HEK293T (cell line): ENCODE measurements around the gene ACSF3.
"Not testable (repeated sequence)": the region's sequence is repeated elsewhere in the genome, so short reads cannot be mapped to it uniquely, and the experiment has no call there.

ENCODE experiments used
- CTCF ChIA-PET: fragments of 350-600 bp; formaldehyde crosslinking; extraction: SDS; loops from one replicate; lab custom pipeline; 2021; ENCODE audit warnings: antibody characterized with exemption, inconsistent platforms; lab: Yijun Ruan, JAX
- POLR2A ChIA-PET: fragments of 350-600 bp; formaldehyde crosslinking; extraction: SDS; loops from one replicate; lab custom pipeline; 2020; ENCODE audit warnings: antibody characterized with exemption, inconsistent platforms; lab: Yijun Ruan, JAX
- DNase-seq: peaks from one replicate; pipeline ENCODE4 v3.0.0; 2012; ENCODE audit warnings: mixed read lengths; ENCODE audit errors: extremely low spot score
- ARNT ChIP-seq: fragments of 450-650 bp; IDR thresholded peaks from 2 replicates; pipeline ENCODE4 v1.6.1; 2017; ENCODE audit warnings: mild to moderate bottlenecking
- BHLHE40 ChIP-seq: fragments of 450-650 bp; IDR thresholded peaks from 2 replicates; pipeline ENCODE4 v1.6.1; 2016; ENCODE audit warnings: mild to moderate bottlenecking, moderate library complexity, borderline replicate concordance
- CTBP1 ChIP-seq: fragments of 450-650 bp; IDR thresholded peaks from 2 replicates; pipeline ENCODE4 v1.6.1; 2016; ENCODE audit warnings: borderline replicate concordance
- ELF4 ChIP-seq: fragments of 450-650 bp; IDR thresholded peaks from 2 replicates; pipeline ENCODE4 v1.6.1; 2017; ENCODE audit warnings: antibody characterized with exemption
- FOXA1 ChIP-seq: fragments of 450-650 bp; IDR thresholded peaks from 2 replicates; pipeline ENCODE4 v1.6.1; 2016; ENCODE audit warnings: mild to moderate bottlenecking
- FOXK2 ChIP-seq: fragments of 450-650 bp; IDR thresholded peaks from 2 replicates; pipeline ENCODE4 v1.6.1; 2016; ENCODE audit warnings: mild to moderate bottlenecking
- FOXM1 ChIP-seq: fragments of 450-650 bp; IDR thresholded peaks from 2 replicates; pipeline ENCODE4 v1.6.1; 2017; ENCODE audit warnings: mild to moderate bottlenecking, borderline replicate concordance
- HDGF ChIP-seq: fragments of 450-650 bp; IDR thresholded peaks from 2 replicates; pipeline ENCODE4 v1.6.1; 2017; ENCODE audit warnings: antibody characterized with exemption, borderline replicate concordance
- L3MBTL2 ChIP-seq: fragments of 450-650 bp; conservative IDR thresholded peaks from 2 replicates; pipeline ENCODE4 v1.6.1; 2016; ENCODE audit warnings: mild to moderate bottlenecking
- LEF1 ChIP-seq: fragments of 450-650 bp; IDR thresholded peaks from 2 replicates; pipeline ENCODE4 v1.6.1; 2017; ENCODE audit warnings: mild to moderate bottlenecking, borderline replicate concordance
- NFRKB ChIP-seq: fragments of 450-650 bp; IDR thresholded peaks from 2 replicates; pipeline ENCODE4 v1.6.1; 2016; ENCODE audit warnings: mild to moderate bottlenecking, moderate library complexity
- SP1 ChIP-seq: fragments of 450-650 bp; IDR thresholded peaks from 2 replicates; pipeline ENCODE4 v1.6.1; 2017
- SUZ12 ChIP-seq: fragments of 450-650 bp; IDR thresholded peaks from 2 replicates; pipeline ENCODE4 v1.6.1; 2016; ENCODE audit warnings: mild to moderate bottlenecking
- TARDBP ChIP-seq: fragments of 450-650 bp; IDR thresholded peaks from 2 replicates; pipeline ENCODE4 v1.6.1; 2016
- ZNF384 ChIP-seq: fragments of 450-650 bp; IDR thresholded peaks from 2 replicates; pipeline ENCODE4 v1.6.1; 2016
- TF ChIP-seq, protein P1 (sequence below): fragments of 450-650 bp; IDR thresholded peaks from 2 replicates; pipeline ENCODE4 v1.6.1; 2016

The ACSF3 gene

DNA sequence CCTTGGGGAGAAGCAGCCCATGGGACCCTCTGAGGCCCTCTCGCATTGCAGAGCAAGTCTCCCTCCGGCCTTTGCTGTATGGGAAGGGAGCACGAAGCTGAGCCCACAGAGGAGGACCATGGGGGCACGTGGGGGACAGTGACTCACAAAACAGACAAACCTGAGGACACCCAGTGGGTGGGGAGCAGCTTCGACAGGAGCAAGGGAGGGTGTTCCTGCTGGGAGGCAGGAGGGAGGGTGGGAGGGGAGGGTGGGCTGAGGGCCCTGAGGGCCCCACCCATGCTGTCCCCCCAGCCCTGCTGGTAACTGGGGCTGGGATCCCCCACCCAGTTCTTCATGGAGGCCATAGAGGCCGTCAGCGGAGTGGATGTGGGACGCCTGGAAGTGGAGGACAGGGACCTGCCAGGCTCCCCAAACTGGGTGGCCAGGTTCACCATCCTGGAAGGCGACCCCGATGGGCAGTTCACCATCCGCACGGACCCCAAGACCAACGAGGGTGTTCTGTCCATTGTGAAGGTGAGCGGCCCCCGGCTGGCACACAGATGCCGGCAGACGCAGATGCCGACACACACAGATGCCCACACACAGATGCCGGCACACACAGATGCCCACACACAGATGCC is 94.2 kb downstream of the ACSF3 start:
- ChIA-PET CTCF (no interaction called here), POLR2A (no interaction called here)
- DNase-seq, result no peak
- TF ChIP-seq LEF1 (no peak), SUZ12 (no peak), ELF4 (no peak), BHLHE40 (no peak), NFRKB (no peak), CTBP1 (no peak), TARDBP (no peak), ZNF384 (no peak), FOXM1 (no peak)

DNA sequence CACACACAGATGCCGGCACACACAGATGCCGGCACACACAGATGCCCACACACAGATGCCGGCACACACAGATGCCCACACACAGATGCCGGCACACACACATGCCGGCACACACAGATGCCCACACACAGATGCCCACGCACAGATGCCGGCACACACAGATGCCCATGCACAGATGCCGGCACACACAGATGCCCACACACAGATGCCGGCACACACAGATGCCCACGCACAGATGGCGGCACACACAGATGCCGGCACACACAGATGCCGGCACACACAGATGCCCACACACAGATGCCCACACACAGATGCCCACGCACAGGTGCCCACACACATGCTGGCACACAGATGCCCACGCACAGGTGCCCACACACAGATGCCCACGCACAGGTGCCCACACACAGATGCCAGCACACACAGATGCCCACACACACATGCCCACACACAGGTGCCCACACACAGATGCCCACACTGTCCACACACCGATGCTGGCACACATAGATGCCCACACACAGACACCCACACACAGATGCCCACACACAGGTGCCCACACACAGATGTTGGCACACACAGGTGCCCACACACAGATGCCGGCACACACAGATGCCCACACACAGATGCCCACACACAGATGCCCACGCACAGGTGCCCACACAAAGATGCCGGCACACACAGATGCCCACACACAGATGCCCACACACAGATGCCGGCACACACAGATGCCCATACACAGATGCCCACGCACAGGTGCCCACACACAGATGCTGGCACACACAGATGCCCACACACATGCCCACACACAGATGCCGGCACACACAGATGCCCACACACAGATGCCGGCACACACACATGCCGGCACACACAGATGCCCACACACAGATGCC is 95.1 kb downstream of the ACSF3 start:
- POLR2A ChIA-PET, DNase-seq, CTCF ChIA-PET: not testable (repeated sequence)

DNA sequence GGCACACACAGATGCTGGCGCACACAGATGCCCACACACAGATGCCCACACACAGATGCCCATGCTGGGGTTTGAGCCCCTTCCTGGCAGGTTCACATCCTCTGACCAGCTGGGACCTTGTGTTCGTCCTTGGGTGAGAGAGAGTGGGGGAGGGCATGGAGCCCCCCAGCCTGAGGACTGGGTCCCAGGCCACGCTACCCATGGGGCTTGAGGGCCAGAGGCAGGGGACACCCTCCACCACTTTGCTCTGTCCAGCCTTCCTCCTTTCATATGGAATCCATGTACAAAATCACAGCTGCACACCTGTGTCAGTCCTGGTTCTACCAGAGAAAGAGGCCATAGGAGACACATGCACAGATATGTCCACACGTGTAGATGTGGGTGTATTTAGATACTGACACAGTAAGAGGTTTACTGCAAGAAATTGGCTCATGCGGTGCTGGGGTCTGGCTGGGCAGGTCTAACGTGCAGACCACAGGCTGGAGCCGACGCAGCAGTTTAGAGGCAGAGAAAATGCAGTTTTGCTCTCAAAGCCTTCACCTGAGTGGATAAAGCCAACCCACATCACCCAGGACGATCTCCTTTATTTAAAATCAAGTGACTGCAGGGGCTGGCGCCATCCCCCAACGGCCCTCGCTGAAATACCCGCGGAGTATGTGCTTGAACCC is 95.8 kb downstream of the ACSF3 start:
- no peak for DNase-seq
- POLR2A ChIA-PET, result no interaction called here
- CTCF ChIA-PET, result no interaction called here
- TF ChIP-seq TARDBP (no peak), SP1 (no peak), CTBP1 (no peak), ELF4 (no peak), FOXM1 (no peak), SUZ12 (no peak), BHLHE40 (no peak), ZNF384 (no peak), ARNT (no peak), FOXK2 (no peak), L3MBTL2 (no peak), HDGF (no peak), NFRKB (no peak), LEF1 (no peak), FOXA1 (no peak)
- TF ChIP-seq, protein P1, sequence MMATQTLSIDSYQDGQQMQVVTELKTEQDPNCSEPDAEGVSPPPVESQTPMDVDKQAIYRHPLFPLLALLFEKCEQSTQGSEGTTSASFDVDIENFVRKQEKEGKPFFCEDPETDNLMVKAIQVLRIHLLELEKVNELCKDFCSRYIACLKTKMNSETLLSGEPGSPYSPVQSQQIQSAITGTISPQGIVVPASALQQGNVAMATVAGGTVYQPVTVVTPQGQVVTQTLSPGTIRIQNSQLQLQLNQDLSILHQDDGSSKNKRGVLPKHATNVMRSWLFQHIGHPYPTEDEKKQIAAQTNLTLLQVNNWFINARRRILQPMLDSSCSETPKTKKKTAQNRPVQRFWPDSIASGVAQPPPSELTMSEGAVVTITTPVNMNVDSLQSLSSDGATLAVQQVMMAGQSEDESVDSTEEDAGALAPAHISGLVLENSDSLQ, result no peak

DNA sequence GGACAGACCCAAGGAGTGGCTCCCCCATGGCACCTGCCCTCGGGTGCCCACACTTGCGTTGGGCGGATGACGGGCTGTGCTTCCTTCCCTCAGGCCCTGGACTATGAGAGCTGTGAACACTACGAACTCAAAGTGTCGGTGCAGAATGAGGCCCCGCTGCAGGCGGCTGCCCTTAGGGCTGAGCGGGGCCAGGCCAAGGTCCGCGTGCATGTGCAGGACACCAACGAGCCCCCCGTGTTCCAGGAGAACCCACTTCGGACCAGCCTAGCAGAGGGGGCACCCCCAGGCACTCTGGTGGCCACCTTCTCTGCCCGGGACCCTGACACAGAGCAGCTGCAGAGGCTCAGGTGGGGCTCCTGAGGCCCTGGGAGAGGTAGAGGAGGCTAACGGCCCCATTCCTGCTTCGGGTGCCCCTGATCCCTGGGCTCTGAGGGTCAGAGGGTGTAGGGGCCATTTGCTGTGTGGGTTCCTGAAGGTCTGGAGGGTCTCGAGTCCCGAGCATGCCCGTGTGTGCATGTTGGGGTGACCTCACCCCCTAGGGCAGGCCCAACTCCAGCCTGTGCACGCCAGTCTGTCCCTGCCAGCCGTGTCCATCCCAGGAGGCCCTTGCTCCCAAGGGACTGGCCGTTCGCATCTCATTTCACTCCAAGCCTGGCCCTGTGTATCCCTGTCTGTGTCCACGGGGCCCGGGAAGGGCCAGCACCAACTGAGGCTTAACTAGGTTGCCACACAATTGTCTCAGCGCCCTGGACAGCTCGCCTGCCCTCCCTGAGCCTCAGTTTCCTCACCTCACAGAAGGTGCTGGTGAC is 96.7 kb downstream of the ACSF3 start:
- no peak for TF ChIP-seq FOXK2
- no peak for TF ChIP-seq ARNT
- no peak for TF ChIP-seq BHLHE40
- TF ChIP-seq ELF4, result no peak
- no peak for TF ChIP-seq SP1
- no peak for TF ChIP-seq L3MBTL2
- no peak for TF ChIP-seq SUZ12
- TF ChIP-seq FOXM1, result no peak
- TF ChIP-seq NFRKB, result no peak
- TF ChIP-seq, protein P1, result no peak
- no peak for TF ChIP-seq LEF1
- no peak for TF ChIP-seq ZNF384
- no peak for TF ChIP-seq HDGF
- TF ChIP-seq TARDBP, result no peak
- DNase-seq, result no peak
- ChIA-PET CTCF (no interaction called here), POLR2A (no interaction called here)

DNA sequence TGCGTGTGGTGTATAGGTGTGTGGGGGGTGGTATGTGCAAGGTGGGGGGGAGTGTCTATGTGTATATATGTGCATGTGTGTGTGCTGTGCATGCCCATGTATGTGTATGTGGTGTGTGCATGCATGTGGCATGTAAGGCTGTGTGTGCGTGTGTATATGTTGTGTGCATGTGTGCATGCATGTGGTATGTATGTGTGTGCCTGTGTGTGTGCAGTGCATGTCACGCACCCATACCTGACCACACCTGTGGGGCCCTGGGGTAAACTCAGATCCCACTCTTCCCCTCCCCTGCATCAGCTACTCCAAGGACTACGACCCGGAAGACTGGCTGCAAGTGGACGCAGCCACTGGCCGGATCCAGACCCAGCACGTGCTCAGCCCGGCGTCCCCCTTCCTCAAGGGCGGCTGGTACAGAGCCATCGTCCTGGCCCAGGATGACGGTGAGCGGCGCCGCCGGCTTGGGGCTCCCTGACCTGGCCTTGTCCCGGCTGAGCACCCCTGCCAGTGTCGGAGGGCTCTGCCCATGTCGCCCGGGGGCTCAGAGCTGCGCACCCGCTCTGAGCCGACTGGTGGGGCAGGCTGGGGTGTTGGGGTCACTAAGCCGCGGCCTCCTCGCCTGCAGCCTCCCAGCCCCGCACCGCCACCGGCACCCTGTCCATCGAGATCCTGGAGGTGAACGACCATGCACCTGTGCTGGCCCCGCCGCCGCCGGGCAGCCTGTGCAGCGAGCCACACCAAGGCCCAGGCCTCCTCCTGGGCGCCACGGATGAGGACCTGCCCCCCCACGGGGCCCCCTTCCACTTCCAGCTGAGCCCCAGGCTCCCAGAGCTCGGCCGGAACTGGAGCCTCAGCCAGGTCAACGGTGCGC is 97.6 kb downstream of the ACSF3 start:
- ChIA-PET CTCF (no interaction called here), POLR2A (no interaction called here)
- no peak for DNase-seq
- no peak for TF ChIP-seq HDGF
- TF ChIP-seq L3MBTL2, result no peak
- TF ChIP-seq BHLHE40, result no peak
- TF ChIP-seq NFRKB, result no peak
- no peak for TF ChIP-seq ARNT
- no peak for TF ChIP-seq LEF1
- TF ChIP-seq FOXM1, result no peak
- TF ChIP-seq TARDBP, result no peak
- TF ChIP-seq CTBP1, result no peak
- TF ChIP-seq ZNF384, result no peak
- no peak for TF ChIP-seq ELF4
- TF ChIP-seq SP1, result no peak
- no peak for TF ChIP-seq SUZ12
- TF ChIP-seq FOXA1, result no peak
- no peak for TF ChIP-seq FOXK2
- TF ChIP-seq, protein P1, result no peak
